HG03097 (cell line): ENCODE measurements around the gene ARHGAP18.

ENCODE experiments used
- ATAC-seq: cut with Tn5 transposase; IDR thresholded peaks from one replicate; pipeline ENCODE4 v1.9.1; 2021; ENCODE audit not compliant: unreplicated experiment, low FRiP score

ARHGAP18 gene

GRCh38 chr6:129552413-129552812, 157.6 kb downstream of the ARHGAP18 start:
- ATAC-seq: no peak

GRCh38 chr6:129551486-129551885, 158.5 kb downstream of the ARHGAP18 start:
- no peak for ATAC-seq

GRCh38 chr6:129546702-129547101, 163.3 kb downstream of the ARHGAP18 start:
- no peak for ATAC-seq

- no peak for ATAC-seq
These were observed 164.9 kb downstream of the ARHGAP18 start for GRCh38 chr6:129544892-129545612.

- no peak for ATAC-seq
These were observed 166.0 kb downstream of the ARHGAP18 start for GRCh38 chr6:129543981-129544380.

- ATAC-seq: no peak
These were observed 167.3 kb downstream of the ARHGAP18 start for GRCh38 chr6:129542705-129543104.

- ATAC-seq: no peak
These were observed 170.9 kb downstream of the ARHGAP18 start for GRCh38 chr6:129539032-129539431.

GRCh38 chr6:129536271-129536670, 173.7 kb downstream of the ARHGAP18 start:
- ATAC-seq: no peak

- no peak for ATAC-seq
These were observed 175.1 kb downstream of the ARHGAP18 start for GRCh38 chr6:129534926-129535325.
